ENCODE data around the gene ARPIN. TPM values are rescaled to one million over a fixed set of nuclear protein-coding genes. Genes with fewer than 3 reads are reported as not detected.

Gene ARPIN
- total and polyA plus RNA-seq, 8 donors = 31.1 to 37.4 (median 35.6) TPM

DNA sequence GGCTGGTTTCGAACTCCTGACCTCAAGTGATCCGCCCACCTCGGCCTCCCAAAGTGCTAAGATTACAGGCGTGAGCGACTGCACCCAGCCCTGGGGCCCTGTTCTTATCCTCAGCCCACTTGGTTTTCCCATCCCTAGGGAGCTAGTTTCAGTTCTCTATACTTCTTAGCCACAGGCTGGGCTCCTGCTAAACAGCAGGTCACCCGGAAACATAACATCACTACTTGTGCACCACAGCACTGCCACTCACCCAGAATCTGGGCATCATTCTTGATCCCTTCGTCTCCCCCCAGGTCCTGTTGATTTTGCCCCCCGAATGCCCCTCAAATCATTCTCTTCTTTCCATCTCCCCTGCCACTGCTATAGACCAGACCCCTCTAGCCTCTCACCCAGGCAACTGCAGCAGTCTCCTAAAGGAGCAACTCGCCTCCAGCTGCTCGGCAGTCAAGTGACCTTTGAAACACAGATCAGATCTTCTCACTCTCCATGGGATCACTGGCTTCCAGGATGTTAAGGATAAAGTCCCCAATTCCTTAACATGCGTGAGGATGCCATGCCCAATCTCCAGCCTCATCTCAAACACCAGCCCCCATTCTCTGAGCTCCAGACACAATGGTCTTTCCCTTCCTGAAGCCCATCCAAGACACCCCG is 13.3 kb downstream of the ARPIN start:
- peak; percentile 31 for ATAC-seq
- Histone ChIP-seq H3K9me3 (no peaks in the 10 kb centered on the region), H3K36me3 (peaks cover 0 to 40% of the 10 kb centered on the region in 2 donors), H3K27ac (no peak overlapping the region), H3K4me3 (no peak overlapping the region), H3K27me3 (no peaks in the 10 kb centered on the region), H3K4me1 (peaks cover 0 to 14% of the 10 kb centered on the region in 2 donors)
- TF ChIP-seq, protein P1, sequence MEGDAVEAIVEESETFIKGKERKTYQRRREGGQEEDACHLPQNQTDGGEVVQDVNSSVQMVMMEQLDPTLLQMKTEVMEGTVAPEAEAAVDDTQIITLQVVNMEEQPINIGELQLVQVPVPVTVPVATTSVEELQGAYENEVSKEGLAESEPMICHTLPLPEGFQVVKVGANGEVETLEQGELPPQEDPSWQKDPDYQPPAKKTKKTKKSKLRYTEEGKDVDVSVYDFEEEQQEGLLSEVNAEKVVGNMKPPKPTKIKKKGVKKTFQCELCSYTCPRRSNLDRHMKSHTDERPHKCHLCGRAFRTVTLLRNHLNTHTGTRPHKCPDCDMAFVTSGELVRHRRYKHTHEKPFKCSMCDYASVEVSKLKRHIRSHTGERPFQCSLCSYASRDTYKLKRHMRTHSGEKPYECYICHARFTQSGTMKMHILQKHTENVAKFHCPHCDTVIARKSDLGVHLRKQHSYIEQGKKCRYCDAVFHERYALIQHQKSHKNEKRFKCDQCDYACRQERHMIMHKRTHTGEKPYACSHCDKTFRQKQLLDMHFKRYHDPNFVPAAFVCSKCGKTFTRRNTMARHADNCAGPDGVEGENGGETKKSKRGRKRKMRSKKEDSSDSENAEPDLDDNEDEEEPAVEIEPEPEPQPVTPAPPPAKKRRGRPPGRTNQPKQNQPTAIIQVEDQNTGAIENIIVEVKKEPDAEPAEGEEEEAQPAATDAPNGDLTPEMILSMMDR (IDR thresholded peaks at IDR 0.05) = no peak
- intact Hi-C loops (cut with DNase I) = no loop called here
- DNase-seq = no peak

DNA sequence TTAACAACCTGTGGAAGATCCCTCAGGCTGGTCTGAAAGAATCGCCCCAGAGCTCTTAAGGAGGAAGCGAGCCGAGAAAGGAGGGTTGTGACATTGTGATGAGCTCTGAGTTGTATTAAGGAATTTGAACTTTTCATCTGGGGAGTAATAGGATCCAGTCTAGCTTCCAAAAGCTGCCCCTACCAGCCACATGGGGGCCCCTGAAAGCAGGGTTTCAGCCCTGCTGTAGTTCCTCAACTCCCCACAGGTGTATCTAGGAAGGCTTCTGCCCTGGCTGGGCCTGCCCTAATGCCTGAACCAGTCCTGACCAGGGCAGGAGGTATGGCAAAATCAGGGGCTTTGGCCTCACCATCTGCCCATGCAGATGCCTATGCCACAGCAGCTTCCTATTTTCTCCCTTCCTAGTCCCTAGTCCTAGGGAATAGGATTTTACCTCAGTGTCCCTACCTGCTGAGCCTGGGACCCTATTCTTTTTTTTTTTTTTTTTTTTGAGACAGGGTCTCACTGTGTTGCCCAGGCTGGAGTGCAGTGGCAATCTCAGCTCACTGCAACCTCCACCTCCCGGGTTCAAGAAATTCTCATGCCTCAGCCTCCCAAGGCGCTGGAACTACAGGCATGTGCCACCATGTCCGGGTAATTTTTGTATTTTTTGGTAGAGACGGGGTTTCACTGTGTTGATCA is 14.0 kb downstream of the ARPIN start:
- DNase-seq (peak in 1 of 4 donors; percentile 48), ATAC-seq (peak; percentile 58)
- Histone ChIP-seq H3K27ac (no peak overlapping the region), H3K36me3 (peaks cover 0 to 33% of the 10 kb centered on the region in 2 donors), H3K9me3 (no peaks in the 10 kb centered on the region), H3K27me3 (no peaks in the 10 kb centered on the region), H3K4me3 (no peak overlapping the region), H3K4me1 (peaks cover 0 to 15% of the 10 kb centered on the region in 2 donors)
- intact Hi-C loops (cut with DNase I) = no loop called here
- TF ChIP-seq, protein P1 (IDR thresholded peaks at IDR 0.05) = peak; percentile 31 to 56

DNA sequence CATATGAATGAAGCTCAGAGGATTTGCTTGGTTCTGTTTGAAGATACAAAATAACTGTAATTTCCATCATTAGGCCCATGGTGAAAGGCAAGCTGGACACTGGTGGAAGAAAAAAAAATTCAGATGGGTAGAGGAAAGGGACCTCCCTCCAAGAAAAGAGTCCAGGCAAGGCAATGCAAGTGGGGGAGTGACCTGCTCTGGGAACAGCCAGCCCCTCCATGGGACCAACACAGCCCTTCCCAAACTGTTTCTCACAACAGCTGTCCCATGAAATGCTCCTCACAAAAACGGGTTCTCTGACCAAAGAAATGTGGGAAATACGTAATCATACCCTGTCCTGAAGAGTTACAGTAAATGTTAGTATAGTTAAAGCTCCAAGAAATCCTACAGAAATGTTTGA is 14.6 kb downstream of the ARPIN start:
- DNase-seq (no peak), ATAC-seq (no peak)
- TF ChIP-seq, protein P1 (IDR thresholded peaks at IDR 0.05) = no peak
- Histone ChIP-seq H3K9me3 (no peaks in the 10 kb centered on the region), H3K36me3 (peaks cover 0 to 27% of the 10 kb centered on the region in 2 donors), H3K27me3 (no peaks in the 10 kb centered on the region), H3K4me1 (peaks cover under 1 to 15% of the 10 kb centered on the region in 2 donors), H3K27ac (no peak overlapping the region), H3K4me3 (no peak overlapping the region)
- intact Hi-C loops (cut with DNase I) = no loop called here

DNA sequence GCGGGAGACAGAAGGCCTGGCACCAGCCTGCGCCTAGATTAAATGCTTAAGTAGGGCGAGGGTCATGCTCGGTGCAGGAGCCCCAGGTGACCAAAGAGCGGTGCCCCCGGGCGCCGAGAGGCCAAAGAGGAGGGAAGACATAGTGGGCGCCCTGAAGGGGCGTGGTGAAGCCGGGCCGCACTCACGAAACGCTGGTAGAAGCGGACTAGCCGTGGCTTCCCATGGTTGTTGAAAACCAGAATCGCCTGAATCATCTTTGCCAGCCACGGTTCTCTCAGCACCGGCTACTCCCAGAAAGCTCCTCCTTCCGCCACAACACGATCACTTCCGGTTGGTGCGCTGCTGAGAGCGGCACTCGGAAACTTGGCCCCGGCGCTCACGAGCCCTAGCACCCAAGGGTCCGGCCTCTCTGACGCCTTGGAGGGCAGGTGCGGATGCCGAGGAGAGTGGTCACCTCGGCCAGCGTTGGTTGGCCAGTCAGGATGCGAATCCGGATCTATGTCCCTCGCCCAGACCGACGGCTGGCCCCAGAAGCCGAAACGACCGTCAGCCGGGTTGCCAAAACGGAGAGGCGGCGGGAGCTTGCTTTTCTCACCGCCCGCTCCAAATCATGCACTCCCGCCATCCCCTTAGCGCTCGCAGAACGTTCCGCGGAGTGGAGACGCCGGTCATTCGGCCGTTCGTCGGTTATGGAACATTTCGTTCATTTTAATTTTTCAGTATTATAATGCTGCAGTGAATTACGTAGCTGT is 18.9 kb downstream of the ARPIN start, which contains the start of gene AP3S2:
Gene AP3S2, minus strand, starts transcription at position 299 of the 752 bp plus-strand sequence. Its CDS starts 45 bp downstream, at position 254.
- peak; percentile 91 to 94 (median 94) for DNase-seq
- TF ChIP-seq, protein P1 (IDR thresholded peaks at IDR 0.05) = no peak
- peaks cover 0 to 6% of the 10 kb centered on the region in 2 donors for H3K36me3 ChIP-seq

More for the DNA sequence above, 18.9 kb downstream of the ARPIN start, which contains the start of gene AP3S2:
- peaks cover 5 to 36% of the 10 kb centered on the region in 2 donors for H3K4me1 ChIP-seq
- no peaks in the 10 kb centered on the region for H3K27me3 ChIP-seq
- peak; percentile 97 for ATAC-seq
- H3K27ac ChIP-seq = peak within 1 kb of the TSS; percentile 95 to 98
- peak within 1 kb of the TSS; percentile 74 to 92 for H3K4me3 ChIP-seq
- intact Hi-C loops (cut with DNase I) = no loop called here
- H3K9me3 ChIP-seq = no peaks in the 10 kb centered on the region

All from left lung (tissue), 10 donors.